Muscle layer of duodenum (tissue), 2 donors: ENCODE data around the gene ANKRD27.
A peak's percentile ranks its signal among the peaks of the same experiment; 100 is the strongest.
"Not testable (repeated sequence)": the region's sequence is repeated elsewhere in the genome, so short reads cannot be mapped to it uniquely, and the experiment has no call there.

Experiments
- H3K27ac ChIP-seq: one replicate; pipeline ENCODE4 v1.7.0; 2013; ENCODE audit warnings: mild to moderate bottlenecking, low read length
- H3K27me3 ChIP-seq: one replicate; pipeline ENCODE4 v1.7.0; 2013; ENCODE audit warnings: low read depth, mild to moderate bottlenecking, control low read depth, low read length
- H3K36me3 ChIP-seq, 2 donors: one replicate each; pipeline ENCODE4 v1.7.0; 2013; ENCODE audit warnings: low read length in 2 of 2, control low read depth in 1 of 2, mild to moderate bottlenecking in 1 of 2; ENCODE audit not compliant: insufficient read depth in 2 of 2, control insufficient read depth in 1 of 2
- H3K4me1 ChIP-seq, 2 donors: one replicate each; pipeline ENCODE4 v1.7.0; 2013; ENCODE audit warnings: low read length in 2 of 2, mild to moderate bottlenecking in 2 of 2, control low read depth in 1 of 2, moderate library complexity in 1 of 2; ENCODE audit not compliant: insufficient read depth in 2 of 2, control insufficient read depth in 1 of 2
- H3K4me3 ChIP-seq, 2 donors: one replicate each; pipeline ENCODE4 v1.7.0; 2013; ENCODE audit warnings: low read length in 2 of 2, low read depth in 1 of 2, mild to moderate bottlenecking in 1 of 2
- H3K9me3 ChIP-seq, 2 donors: one replicate each; pipeline ENCODE4 v1.7.0; 2013; ENCODE audit warnings: low read length in 2 of 2, control low read depth in 1 of 2, mild to moderate bottlenecking in 1 of 2; ENCODE audit not compliant: control insufficient read depth in 1 of 2
- donor health status: healthy.

ANKRD27 gene

DNA sequence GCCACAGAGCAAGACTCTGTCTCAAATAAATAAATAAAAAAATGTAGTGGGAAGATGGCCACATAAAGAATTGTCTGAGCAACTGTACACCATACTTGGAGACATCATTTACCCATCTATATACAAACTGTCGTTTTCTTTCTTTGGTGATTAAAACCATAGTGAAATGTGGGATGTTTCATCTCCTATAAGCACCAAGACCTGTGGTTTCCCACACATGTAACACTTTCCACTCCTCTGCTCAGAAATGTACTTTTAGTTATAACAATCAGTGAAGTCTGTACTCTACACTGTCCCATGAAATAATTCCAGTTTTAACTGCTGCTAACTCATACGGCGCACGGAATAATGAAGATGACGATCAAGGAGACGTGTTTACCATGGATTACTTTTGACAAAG, 75.7 kb downstream of the ANKRD27 start:
- no peaks in the 10 kb centered on the region for H3K4me1 ChIP-seq
- no peak overlapping the region for H3K4me3 ChIP-seq
- peaks cover 54 to 79% of the 10 kb centered on the region in 2 donors for H3K36me3 ChIP-seq
- no peaks in the 10 kb centered on the region for H3K27me3 ChIP-seq
- H3K27ac ChIP-seq, result no peak overlapping the region
- no peaks in the 10 kb centered on the region for H3K9me3 ChIP-seq

DNA sequence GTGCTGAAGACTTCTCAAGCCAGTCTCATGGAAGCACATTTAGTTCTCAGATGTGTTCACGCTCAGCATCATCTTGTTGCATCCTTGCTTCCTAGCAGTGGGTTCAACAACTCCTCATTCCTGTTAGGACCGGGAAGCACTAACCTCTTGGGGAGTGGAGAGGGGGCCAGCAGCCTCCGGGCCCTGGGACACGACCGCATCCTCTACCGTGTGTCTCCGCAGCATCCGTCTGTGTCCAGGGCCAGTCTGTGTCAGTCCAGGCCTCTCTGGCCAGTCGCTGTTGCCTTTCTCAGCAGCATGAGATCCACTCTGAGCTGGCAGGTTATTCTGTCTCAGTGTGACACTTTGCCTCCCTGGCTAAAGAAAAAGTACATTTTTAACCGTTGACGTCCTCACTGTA, 77.0 kb downstream of the ANKRD27 start:
- no peaks in the 10 kb centered on the region for H3K27me3 ChIP-seq
- no peaks in the 10 kb centered on the region for H3K4me1 ChIP-seq
- peaks cover 53 to 78% of the 10 kb centered on the region in 2 donors for H3K36me3 ChIP-seq
- no peak overlapping the region for H3K4me3 ChIP-seq
- H3K9me3 ChIP-seq, result no peaks in the 10 kb centered on the region
- no peak overlapping the region for H3K27ac ChIP-seq

DNA sequence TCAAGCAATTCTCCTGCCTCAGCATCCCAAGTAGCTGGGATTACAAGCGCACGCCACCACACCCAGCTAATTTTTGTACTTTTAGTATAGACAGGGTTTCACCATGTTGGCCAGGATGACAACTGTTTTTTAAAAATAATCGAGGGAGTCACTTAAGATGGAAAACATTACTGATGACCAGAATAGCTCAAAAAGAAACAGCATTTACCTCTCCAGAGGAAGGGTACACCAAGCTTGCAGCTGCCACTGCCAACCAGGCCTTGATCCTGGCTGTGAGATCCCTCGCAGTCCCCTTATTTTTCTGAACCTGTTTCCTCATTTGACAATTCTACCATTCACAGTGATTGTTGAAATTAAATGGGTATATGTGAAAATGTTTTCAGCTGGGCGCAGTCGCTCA, 79.5 kb downstream of the ANKRD27 start:
- H3K36me3 ChIP-seq, result peaks cover 44 to 61% of the 10 kb centered on the region in 2 donors
- no peaks in the 10 kb centered on the region for H3K4me1 ChIP-seq
- no peak overlapping the region for H3K4me3 ChIP-seq
- H3K27ac ChIP-seq, result no peak overlapping the region
- H3K27me3 ChIP-seq, result no peaks in the 10 kb centered on the region
- H3K9me3 ChIP-seq, result no peaks in the 10 kb centered on the region

DNA sequence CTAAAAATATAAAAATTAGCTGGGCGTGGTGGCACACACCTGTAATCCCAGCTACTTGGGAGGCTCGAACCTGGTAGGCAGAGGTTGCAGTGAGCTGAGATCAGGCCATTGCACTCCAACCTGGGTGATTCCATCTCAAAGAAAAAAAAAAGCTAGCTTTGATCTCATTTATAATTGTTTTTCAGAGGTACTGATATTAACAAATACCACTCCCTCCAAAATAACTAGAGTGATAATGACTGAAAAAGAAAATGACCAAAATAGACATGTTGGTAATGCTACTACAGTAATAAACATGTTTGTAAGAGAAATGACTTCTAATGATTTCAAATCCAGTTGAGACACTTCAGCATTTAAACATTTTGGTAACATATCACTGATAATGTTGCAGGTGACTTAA, 81.0 kb downstream of the ANKRD27 start:
- no peaks in the 10 kb centered on the region for H3K27me3 ChIP-seq

DNA sequence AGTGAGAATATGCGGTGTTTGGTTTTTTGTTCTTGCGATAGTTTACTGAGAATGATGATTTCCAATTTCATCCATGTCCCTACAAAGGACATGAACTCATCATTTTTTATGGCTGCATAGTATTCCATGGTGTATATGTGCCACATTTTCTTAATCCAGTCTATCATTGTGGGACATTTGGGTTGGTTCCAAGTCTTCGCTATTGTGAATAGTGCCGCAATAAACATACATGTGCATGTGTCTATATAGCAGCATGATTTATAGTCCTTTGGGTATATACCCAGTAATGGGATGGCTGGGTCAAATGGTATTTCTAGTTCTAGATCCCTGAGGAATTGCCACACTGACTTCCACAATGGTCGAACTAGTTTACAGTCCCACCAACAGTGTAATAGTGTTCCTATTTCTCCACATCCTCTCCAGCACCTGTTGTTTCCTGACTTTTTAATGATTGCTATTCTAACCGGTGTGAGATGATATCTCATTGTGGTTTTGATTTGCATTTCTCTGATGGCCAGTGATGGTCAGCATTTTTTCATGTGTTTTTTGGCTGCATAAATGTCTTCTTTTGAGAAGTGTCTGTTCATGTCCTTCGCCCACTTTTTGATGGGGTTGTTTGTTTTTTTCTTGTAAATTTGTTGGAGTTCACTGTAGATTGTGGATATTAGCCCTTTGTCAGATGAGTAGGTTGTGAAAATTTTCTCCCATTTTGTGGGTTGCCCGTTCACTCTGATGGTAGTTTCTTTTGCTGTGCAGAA, 87.1 kb downstream of the ANKRD27 start:
- H3K9me3 ChIP-seq, H3K4me3 ChIP-seq, H3K27me3 ChIP-seq, H3K4me1 ChIP-seq, H3K27ac ChIP-seq: not testable (repeated sequence)
- H3K36me3 ChIP-seq, result peaks cover 13 to 25% of the 10 kb centered on the region in 2 donors

More for the DNA sequence above, 81.0 kb downstream of the ANKRD27 start:
- Histone ChIP-seq H3K36me3 (peaks cover 38 to 55% of the 10 kb centered on the region in 2 donors), H3K4me1 (no peaks in the 10 kb centered on the region), H3K27ac (no peak overlapping the region), H3K4me3 (no peak overlapping the region), H3K9me3 (no peaks in the 10 kb centered on the region)

DNA sequence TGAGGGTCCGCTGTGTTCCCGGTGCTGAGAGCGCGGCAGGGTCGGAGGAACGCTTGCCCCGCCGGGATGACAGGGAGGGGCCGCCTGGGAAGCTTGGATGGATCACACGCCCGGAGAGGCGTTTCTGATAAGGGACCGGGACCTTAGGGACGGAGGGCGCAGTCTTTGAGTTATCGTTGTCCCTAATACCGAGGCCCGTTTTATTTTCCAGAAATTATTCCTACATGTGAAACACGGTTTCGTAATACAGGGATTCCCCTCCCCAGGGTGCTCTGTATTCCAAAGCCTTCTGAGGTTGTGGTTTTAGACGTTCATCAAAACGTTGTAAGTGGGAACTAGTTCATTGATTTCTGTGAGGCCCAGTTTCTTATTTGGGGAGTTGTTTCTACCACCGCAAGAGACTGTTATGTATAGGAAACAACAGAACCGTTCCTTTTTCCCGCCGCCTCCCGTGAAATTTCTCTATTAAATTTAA, 93.2 kb downstream of the ANKRD27 start:
- H3K27me3 ChIP-seq, result no peaks in the 10 kb centered on the region
- peak overlapping the region; percentile 87 to 88 for H3K4me3 ChIP-seq
- no peaks in the 10 kb centered on the region for H3K9me3 ChIP-seq
- peak overlapping the region; percentile 56 for H3K27ac ChIP-seq
- H3K36me3 ChIP-seq, result peaks cover 8 to 19% of the 10 kb centered on the region in 2 donors
- peaks cover 0 to 7% of the 10 kb centered on the region in 2 donors for H3K4me1 ChIP-seq

DNA sequence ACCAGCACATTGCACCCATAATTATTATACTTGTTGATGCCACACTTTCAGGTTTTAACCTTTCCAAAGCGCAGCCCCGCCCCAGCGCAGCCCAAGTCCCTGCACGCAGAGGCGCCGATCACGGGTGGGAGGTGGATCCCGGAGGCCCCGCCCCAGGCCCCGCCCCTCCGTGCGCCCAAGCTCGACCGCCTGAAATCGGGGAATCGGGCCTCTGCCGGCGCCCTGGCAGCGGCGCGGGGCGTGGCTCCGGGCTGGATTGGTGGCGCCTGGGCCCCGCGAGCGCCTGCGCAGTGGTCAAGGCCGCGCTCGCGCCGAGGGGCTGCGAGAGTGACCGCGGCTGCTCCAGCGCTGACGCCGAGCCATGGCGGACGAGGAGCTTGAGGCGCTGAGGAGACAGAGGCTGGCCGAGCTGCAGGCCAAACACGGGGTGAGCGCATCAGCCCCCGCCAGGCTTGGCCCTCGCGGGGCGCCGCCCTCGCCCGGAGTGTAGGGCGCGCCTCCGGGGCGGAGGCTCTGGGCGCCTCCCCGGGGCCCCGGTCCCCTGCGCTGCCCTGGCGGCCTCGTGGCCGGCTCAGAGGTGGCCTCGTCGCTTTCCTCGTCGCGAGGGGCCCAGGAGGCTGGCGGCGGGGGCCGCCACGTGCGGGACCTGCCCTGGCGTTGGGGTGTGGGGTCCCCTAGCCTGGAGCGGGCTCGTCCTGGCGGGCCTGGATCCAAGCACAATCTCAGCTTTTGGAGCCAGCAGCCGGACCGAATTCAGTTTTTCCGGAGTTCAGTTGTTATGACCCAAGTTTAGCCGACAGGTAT, 93.9 kb downstream of the ANKRD27 start, which contains the start of gene PDCD5:
TSS of gene PDCD5 (plus strand) at position 290 of the 804 bp plus-strand sequence. CDS start at position 362, 72 bp downstream.
- Histone ChIP-seq H3K9me3 (no peaks in the 10 kb centered on the region), H3K4me1 (peaks cover 0 to 7% of the 10 kb centered on the region in 2 donors), H3K4me3 (peak within 1 kb of the TSS; percentile 87 to 88), H3K27ac (peak within 1 kb of the TSS; percentile 56), H3K36me3 (peaks cover 2 to 14% of the 10 kb centered on the region in 2 donors), H3K27me3 (no peaks in the 10 kb centered on the region)

DNA sequence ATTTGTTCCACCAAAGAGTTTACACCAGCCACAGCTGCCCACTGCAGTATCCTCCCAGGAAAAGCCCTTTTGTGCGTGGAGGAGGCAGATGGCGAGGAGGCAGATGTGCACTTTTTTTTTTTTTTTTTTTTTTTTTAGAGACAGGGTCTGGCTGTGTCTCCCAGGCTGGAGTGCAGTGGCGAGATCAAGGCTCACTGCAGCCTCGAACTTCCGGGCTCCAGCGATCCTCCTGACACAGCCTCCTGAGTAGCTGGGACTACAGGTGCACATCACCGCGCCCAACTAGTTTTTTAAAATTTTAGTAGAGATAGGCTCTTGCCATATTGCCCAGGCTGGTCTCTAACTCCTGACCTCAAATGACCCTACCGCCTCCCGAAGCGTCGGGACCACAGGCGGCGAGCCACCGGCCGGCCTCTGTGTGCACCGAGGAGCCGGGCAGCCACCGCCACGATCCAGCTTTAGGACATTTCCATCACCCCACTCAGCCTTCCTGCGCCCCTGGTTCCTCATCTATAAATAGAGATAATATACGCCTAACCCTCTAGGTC, 94.6 kb downstream of the ANKRD27 start:
- H3K27ac ChIP-seq, result no peak overlapping the region
- peak overlapping the region; percentile 69 to 88 for H3K4me3 ChIP-seq
- H3K36me3 ChIP-seq, result peaks cover 0 to 9% of the 10 kb centered on the region in 2 donors
- no peaks in the 10 kb centered on the region for H3K27me3 ChIP-seq
- H3K9me3 ChIP-seq, result no peaks in the 10 kb centered on the region
- H3K4me1 ChIP-seq, result peaks cover 0 to 7% of the 10 kb centered on the region in 2 donors

DNA sequence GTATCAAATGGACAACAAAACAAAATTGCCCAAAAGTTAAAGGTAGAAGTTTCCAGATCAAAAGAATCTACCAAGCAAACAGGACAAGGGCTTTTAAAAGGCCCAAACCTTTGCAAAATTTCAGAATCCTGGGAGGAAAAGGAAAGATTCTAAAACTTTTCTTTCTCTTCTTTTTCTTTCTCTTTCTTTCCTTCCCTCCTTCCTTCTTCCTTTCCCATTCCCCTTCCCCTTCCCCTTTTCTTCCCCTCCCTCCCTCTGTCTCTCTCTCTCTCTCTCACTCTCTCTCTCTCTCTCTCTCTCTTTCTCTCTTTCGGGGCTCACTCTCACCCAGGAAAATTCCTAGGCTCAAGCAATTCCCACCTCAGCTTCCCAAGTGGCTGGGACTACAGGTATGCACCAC, 98.2 kb downstream of the ANKRD27 start:
- Histone ChIP-seq H3K4me3 (no peak overlapping the region), H3K4me1 (peaks cover 0 to under 1% of the 10 kb centered on the region in 2 donors), H3K36me3 (no peaks in the 10 kb centered on the region), H3K9me3 (no peaks in the 10 kb centered on the region), H3K27ac (no peak overlapping the region), H3K27me3 (no peaks in the 10 kb centered on the region)

DNA sequence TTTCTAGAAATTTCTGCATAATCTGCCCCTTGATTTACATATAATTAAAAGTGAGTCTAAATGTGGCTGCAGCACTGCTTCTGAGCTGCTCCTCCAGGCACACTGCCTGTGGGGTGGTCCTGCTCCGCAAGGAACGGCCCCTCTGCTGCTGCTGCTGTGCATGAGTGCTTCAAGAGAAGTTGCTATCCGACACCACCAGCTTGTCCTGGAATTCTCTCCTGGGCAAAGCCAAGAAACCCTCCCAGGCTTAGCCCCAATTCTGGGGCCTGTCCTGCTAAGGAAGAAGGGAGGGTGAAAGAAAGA, 101.5 kb downstream of the ANKRD27 start:
- no peaks in the 10 kb centered on the region for H3K9me3 ChIP-seq
- H3K4me1 ChIP-seq, result no peaks in the 10 kb centered on the region
- H3K27me3 ChIP-seq, result peaks cover 3% of the 10 kb centered on the region

DNA sequence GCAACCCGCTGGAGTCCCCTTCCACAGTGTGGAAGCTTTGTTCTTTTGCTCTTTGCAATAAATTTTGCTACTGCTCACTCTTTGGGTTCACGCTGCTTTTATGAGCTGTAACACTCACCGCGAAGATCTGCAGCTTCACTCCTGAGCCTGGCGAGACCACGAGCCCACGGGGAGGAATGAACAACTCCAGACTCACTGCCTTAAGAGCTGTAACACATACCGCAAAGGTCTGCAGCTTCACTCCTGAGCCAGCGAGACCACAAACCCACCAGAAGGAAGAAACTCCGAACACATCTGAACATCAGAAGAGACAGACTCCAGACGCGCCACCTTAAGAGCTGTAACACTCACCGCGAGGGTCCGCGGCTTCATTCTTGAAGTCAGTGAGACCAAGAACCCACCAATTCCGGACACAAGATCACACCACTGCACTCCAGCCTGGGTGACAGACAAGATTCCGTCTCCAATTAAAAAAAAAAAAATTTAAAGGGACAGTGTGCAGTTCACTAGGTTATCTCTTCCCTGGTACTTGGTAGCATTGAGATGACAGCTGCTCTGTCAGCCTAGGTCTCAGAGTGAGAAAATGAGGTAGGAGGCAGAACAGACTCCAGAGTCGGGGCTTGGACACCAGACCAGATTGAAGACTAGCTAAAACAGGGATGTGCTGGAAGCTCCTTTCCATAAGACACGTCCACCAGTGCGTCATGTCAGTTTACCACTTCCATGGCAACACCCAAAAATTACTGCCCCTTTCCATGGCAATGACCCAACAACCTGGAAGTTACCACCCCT, 102.1 kb downstream of the ANKRD27 start:
- not testable (repeated sequence) for H3K27ac ChIP-seq, H3K4me1 ChIP-seq, H3K27me3 ChIP-seq, H3K4me3 ChIP-seq, H3K36me3 ChIP-seq, H3K9me3 ChIP-seq

More for the DNA sequence above, 101.5 kb downstream of the ANKRD27 start:
- no peak overlapping the region for H3K4me3 ChIP-seq
- no peak overlapping the region for H3K27ac ChIP-seq
- H3K36me3 ChIP-seq, result no peaks in the 10 kb centered on the region
